B cell (primary cell): ENCODE measurements around the gene ZCWPW2. TPM values are rescaled to one million over a fixed set of nuclear protein-coding genes. Genes with fewer than 3 reads are reported as not detected.

ENCODE experiments used
- ATAC-seq: fragments of 200-7000 bp; cut with Tn5 transposase; one replicate; pipeline ENCODE4 v1.10.0; 2021; ENCODE audit warnings: low read depth, mild to moderate bottlenecking, moderate number of reproducible peaks, moderate library complexity
- CTCF ChIA-PET: fragments of 350-600 bp; sonication (Branson Sonifier 250); formaldehyde crosslinking; loops from one replicate; lab custom pipeline; 2021; ENCODE audit warnings: antibody characterized with exemption, inconsistent platforms; lab: Charles Lee
- POLR2A ChIA-PET: fragments of 350-600 bp; sonication (Branson Sonifier 250); formaldehyde crosslinking; loops from one replicate; lab custom pipeline; 2021; ENCODE audit warnings: antibody characterized with exemption; lab: Charles Lee
- DNase-seq: peaks from one replicate; pipeline ENCODE4 v3.0.0; 2013
- H2AFZ ChIP-seq: 2 replicates; pipeline ENCODE4 v1.6.1; 2012; ENCODE audit warnings: mild to moderate bottlenecking, low read depth, low read length; ENCODE audit not compliant: insufficient read depth, poor library complexity, severe bottlenecking
- H3K27ac ChIP-seq, 2 donors: 1 replicate in 1 of 2; 2 replicates in 1 of 2; pipeline ENCODE4 v1.5.1; 2012 to 2013; ENCODE audit warnings: low read length in 2 of 2, mild to moderate bottlenecking in 2 of 2, moderate library complexity in 1 of 2
- H3K27me3 ChIP-seq, 4 experiments: fragments of 200-600 bp in 1 of 4; sonication (generic) in 1 of 4; replicated peaks in 1 of 4; 1 replicate in 2 of 4; 2 replicates in 2 of 4; pipeline versions ENCODE4 v1.6.1 to v1.7.0; 2013 to 2016; ENCODE audit warnings: low read length in 3 of 4, mild to moderate bottlenecking in 2 of 4, mixed read lengths in 1 of 4, moderate library complexity in 1 of 4; ENCODE audit not compliant: insufficient read depth in 4 of 4, control insufficient read depth in 3 of 4; ENCODE audit errors: control extremely low read depth in 1 of 4
- H3K36me3 ChIP-seq, 2 experiments: replicated peaks in 1 of 2; 1 replicate in 1 of 2; 2 replicates in 1 of 2; pipeline versions ENCODE4 v1.6.1 to v1.7.1; 2013; ENCODE audit warnings: low read length in 1 of 2; ENCODE audit not compliant: insufficient read depth in 2 of 2, control insufficient read depth in 1 of 2; ENCODE audit errors: control extremely low read depth in 1 of 2, extremely low read depth in 1 of 2
- H3K4me1 ChIP-seq, 2 donors: fragments of 200-600 bp in 1 of 2; sonication (generic) in 1 of 2; 1 replicate in 1 of 2; 2 replicates in 1 of 2; pipeline versions ENCODE4 v1.5.1 to v1.6.1; 2013 to 2017; ENCODE audit warnings: low read length in 2 of 2; ENCODE audit not compliant: control insufficient read depth in 2 of 2, insufficient read depth in 2 of 2
- H3K4me2 ChIP-seq: replicated peaks from 2 replicates; pipeline ENCODE3; 2012; ENCODE audit warnings: mild to moderate bottlenecking, low read depth, low read length; ENCODE audit not compliant: poor library complexity, severe bottlenecking
- H3K4me3 ChIP-seq, 5 experiments: fragments of 200-600 bp in 1 of 5; sonication (generic) in 1 of 5; 1 replicate in 3 of 5; 2 replicates in 2 of 5; pipeline versions ENCODE4 v1.5.1 to v1.7.0; 2011 to 2016; ENCODE audit warnings: low read length in 4 of 5, mild to moderate bottlenecking in 4 of 5, low read depth in 2 of 5, control low read depth in 1 of 5, moderate library complexity in 1 of 5; ENCODE audit not compliant: insufficient read depth in 1 of 5; ENCODE audit errors: control extremely low read depth in 1 of 5, extremely low read depth in 1 of 5
- H3K79me2 ChIP-seq: fragments of 200-600 bp; sonication (generic); one replicate; pipeline ENCODE4 v1.6.0; 2016; ENCODE audit warnings: low read length; ENCODE audit not compliant: control insufficient read depth, insufficient read depth
- H3K9ac ChIP-seq: fragments of 200-600 bp; sonication (generic); 2 replicates; pipeline ENCODE4 v1.6.1; 2017; ENCODE audit warnings: mild to moderate bottlenecking, low read length, moderate library complexity
- H3K9me3 ChIP-seq, 3 donors: one replicate each; pipeline versions ENCODE4 v1.6.1 to v1.7.1; 2013; ENCODE audit warnings: low read length in 2 of 3; ENCODE audit not compliant: control insufficient read depth in 2 of 3, insufficient read depth in 1 of 3; ENCODE audit errors: control extremely low read depth in 1 of 3
- H4K20me1 ChIP-seq: 2 replicates; pipeline ENCODE4 v1.6.0; 2012; ENCODE audit warnings: mild to moderate bottlenecking, low read length; ENCODE audit not compliant: insufficient read depth, control insufficient read depth, poor library complexity, severe bottlenecking
- H3K27ac Mint-ChIP-seq: one replicate; pipeline ENCODE4 v1.8.0; 2021; ENCODE audit warnings: mixed read lengths
- H3K27me3 Mint-ChIP-seq: one replicate; pipeline ENCODE4 v1.8.0; 2021; ENCODE audit warnings: mixed read lengths
- H3K4me1 Mint-ChIP-seq: one replicate; pipeline ENCODE4 v1.8.0; 2021; ENCODE audit warnings: mixed read lengths
- H3K4me3 Mint-ChIP-seq: one replicate; pipeline ENCODE4 v1.8.0; 2021; ENCODE audit warnings: mixed read lengths
- H3K9me3 Mint-ChIP-seq: one replicate; pipeline ENCODE4 v1.8.0; 2022; ENCODE audit warnings: mixed read lengths; ENCODE audit not compliant: insufficient read depth
- EZH2 ChIP-seq: IDR thresholded peaks from 2 replicates; pipeline ENCODE4 v1.6.1; 2012; ENCODE audit warnings: borderline replicate concordance, low read depth, mild to moderate bottlenecking, moderate library complexity, low read length; ENCODE audit not compliant: insufficient read depth, poor library complexity, severe bottlenecking
- WGBS: methylation state at CpG from one replicate; pipeline ENCODE4 v1.1.5; 2013; ENCODE audit warnings: missing lambda C conversion rate; ENCODE audit not compliant: insufficient coverage; 5-methylcytosine and 5-hydroxymethylcytosine counted together
- intact Hi-C: fragments of 100-400 bp; cut with micrococcal nuclease; formaldehyde crosslinking; loops from one replicate; pipeline ENCODE4 v1.10.0; 2022
- polyA plus RNA-seq: library from polyadenylated mRNA; depleted of rRNA; stranded (reverse); fragments of >200 nt; gene quantifications from 2 replicates; pipeline ENCODE4 v1.2.3, GENCODE V29; 2012
- total RNA-seq, 2 donors: library from RNA; stranded (reverse); fragments of 120-200 nt in 1 of 2; gene quantifications; 1 replicate in 1 of 2; 2 replicates in 1 of 2; pipeline versions ENCODE4 v1.2.3 to v1.2.4, GENCODE V29; 2013 to 2022
- TF ChIP-seq, protein P1 (sequence below): fragments of 200-600 bp; IDR thresholded peaks from one replicate; pipeline ENCODE4 v1.8.0; 2022; ENCODE audit warnings: antibody characterized with exemption, mild to moderate bottlenecking

The ZCWPW2 gene
- total and polyA plus RNA-seq, 2 donors (not counting 1 experiment from before 2014, with no cell fraction given), result not detected

DNA sequence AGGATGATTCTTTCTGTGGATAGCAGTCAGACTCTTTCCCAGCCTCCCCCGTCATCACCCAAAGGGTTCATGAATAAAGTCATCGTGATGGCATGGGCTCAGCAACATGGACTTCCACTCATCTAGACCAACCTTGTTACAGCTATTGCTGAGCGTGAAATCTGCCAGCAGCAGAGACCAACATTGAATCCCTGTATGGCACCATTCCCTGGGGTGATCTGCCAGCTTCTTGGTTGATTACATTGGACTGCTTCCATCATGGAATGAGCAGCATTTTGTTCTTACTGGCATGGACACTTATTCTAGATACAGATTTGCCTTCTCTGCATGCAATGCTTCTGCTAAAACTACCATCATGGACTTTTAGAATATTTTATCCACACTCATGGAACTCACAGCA lies 195.7 kb downstream of the ZCWPW2 start:
- Mint-ChIP-seq H3K27me3 (no peaks in the 10 kb centered on the region), H3K27ac (no peak overlapping the region), H3K4me1 (no peaks in the 10 kb centered on the region), H3K4me3 (no peak overlapping the region), H3K9me3 (peaks cover 7% of the 10 kb centered on the region)
- H3K36me3 ChIP-seq, result no peaks in the 10 kb centered on the region
- CTCF ChIA-PET, result no interaction called here
- no peaks in the 10 kb centered on the region for H4K20me1 ChIP-seq
- no peak overlapping the region for H3K27ac ChIP-seq
- WGBS, result 81% methylated on average over 3 of the region's 3 CpGs
- no peak overlapping the region for H3K4me2 ChIP-seq
- H3K4me3 ChIP-seq, result no peak overlapping the region
- TF ChIP-seq, protein P1, sequence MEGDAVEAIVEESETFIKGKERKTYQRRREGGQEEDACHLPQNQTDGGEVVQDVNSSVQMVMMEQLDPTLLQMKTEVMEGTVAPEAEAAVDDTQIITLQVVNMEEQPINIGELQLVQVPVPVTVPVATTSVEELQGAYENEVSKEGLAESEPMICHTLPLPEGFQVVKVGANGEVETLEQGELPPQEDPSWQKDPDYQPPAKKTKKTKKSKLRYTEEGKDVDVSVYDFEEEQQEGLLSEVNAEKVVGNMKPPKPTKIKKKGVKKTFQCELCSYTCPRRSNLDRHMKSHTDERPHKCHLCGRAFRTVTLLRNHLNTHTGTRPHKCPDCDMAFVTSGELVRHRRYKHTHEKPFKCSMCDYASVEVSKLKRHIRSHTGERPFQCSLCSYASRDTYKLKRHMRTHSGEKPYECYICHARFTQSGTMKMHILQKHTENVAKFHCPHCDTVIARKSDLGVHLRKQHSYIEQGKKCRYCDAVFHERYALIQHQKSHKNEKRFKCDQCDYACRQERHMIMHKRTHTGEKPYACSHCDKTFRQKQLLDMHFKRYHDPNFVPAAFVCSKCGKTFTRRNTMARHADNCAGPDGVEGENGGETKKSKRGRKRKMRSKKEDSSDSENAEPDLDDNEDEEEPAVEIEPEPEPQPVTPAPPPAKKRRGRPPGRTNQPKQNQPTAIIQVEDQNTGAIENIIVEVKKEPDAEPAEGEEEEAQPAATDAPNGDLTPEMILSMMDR, result no peak
- no peak for TF ChIP-seq EZH2
- H3K27me3 ChIP-seq, result no peaks in the 10 kb centered on the region
- no peaks in the 10 kb centered on the region for H3K4me1 ChIP-seq
- no peak overlapping the region for H3K9ac ChIP-seq
- peaks cover 0 to 4% (median 2%) of the 10 kb centered on the region in 3 donors for H3K9me3 ChIP-seq
- ATAC-seq (no peak), DNase-seq (no peak)
- intact Hi-C loops, result no loop called here
- H2AFZ ChIP-seq, result no peak overlapping the region
- POLR2A ChIA-PET, result no interaction called here
- no peaks in the 10 kb centered on the region for H3K79me2 ChIP-seq

DNA sequence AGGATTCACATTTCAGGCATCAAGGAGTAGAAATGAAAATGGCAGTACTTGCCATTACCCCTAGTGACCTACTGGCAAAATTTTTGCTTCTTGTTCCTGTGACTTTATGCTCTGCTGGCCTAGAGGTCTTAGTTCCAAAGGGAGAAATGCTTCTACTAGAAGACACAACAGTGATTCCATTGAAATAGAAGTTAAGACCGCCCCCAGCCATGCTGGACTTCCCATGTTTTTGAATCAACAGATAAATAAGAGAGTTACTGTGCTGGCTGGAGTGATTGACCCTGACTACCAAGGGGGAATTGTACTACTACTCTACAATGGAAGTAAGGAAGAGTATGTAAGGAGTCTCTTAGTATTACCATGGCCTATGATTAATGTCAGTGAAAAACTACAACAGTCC lies 196.3 kb downstream of the ZCWPW2 start:
- no peak for TF ChIP-seq EZH2
- TF ChIP-seq, protein P1, result no peak
- no peaks in the 10 kb centered on the region for H3K4me1 Mint-ChIP-seq
- DNase-seq (no peak), ATAC-seq (no peak)
- no peak overlapping the region for H3K4me3 Mint-ChIP-seq
- Histone ChIP-seq H3K79me2 (no peaks in the 10 kb centered on the region), H3K36me3 (no peaks in the 10 kb centered on the region), H3K9ac (no peak overlapping the region), H3K27ac (no peak overlapping the region), H3K27me3 (no peaks in the 10 kb centered on the region), H2AFZ (no peak overlapping the region), H3K4me1 (no peaks in the 10 kb centered on the region), H3K4me3 (no peak overlapping the region), H4K20me1 (no peaks in the 10 kb centered on the region), H3K4me2 (no peak overlapping the region), H3K9me3 (peaks cover 0 to 4% (median 2%) of the 10 kb centered on the region in 3 donors)
- no CpG with 5 or more reads among the region's 1 CpG for WGBS
- ChIA-PET POLR2A (no interaction called here), CTCF (no interaction called here)
- intact Hi-C loops, result no loop called here
- H3K27ac Mint-ChIP-seq, result no peak overlapping the region
- H3K27me3 Mint-ChIP-seq, result no peaks in the 10 kb centered on the region
- peaks cover 7% of the 10 kb centered on the region for H3K9me3 Mint-ChIP-seq
